Loucy (cell line): ENCODE measurements around the gene BMF.

Experiments used
- H2AFZ ChIP-seq: fragments of 200-600 bp; sonication (generic); 2 replicates; pipeline ENCODE4 v1.6.0; 2016; ENCODE audit warnings: antibody characterized with exemption, mild to moderate bottlenecking, low read length, moderate library complexity
- H3F3A ChIP-seq: fragments of 200-600 bp; 2 replicates; pipeline ENCODE4 v1.6.0; 2016; ENCODE audit warnings: antibody characterized with exemption, low read depth, mild to moderate bottlenecking
- H3K27me3 ChIP-seq: fragments of 200-600 bp; sonication (generic); 2 replicates; pipeline ENCODE4 v1.6.1; 2014; ENCODE audit warnings: low read length, mild to moderate bottlenecking; ENCODE audit not compliant: insufficient read depth, poor library complexity, severe bottlenecking
- H3K36me3 ChIP-seq: fragments of 200-600 bp; sonication (generic); 2 replicates; pipeline ENCODE4 v1.6.1; 2016; ENCODE audit warnings: low read length; ENCODE audit not compliant: insufficient read depth
- H3K4me1 ChIP-seq: fragments of 200-600 bp; sonication (generic); 2 replicates; pipeline ENCODE4 v1.5.1; 2014; ENCODE audit warnings: low read length, mild to moderate bottlenecking; ENCODE audit not compliant: insufficient read depth, poor library complexity, severe bottlenecking
- H3K4me2 ChIP-seq: fragments of 200-600 bp; sonication (generic); 2 replicates; pipeline ENCODE4 v1.6.0; 2014; ENCODE audit warnings: antibody characterized with exemption, low read length, low read depth, mild to moderate bottlenecking; ENCODE audit not compliant: poor library complexity, severe bottlenecking
- H3K4me3 ChIP-seq: fragments of 200-600 bp; sonication (generic); 2 replicates; pipeline ENCODE4 v1.5.1; 2014; ENCODE audit warnings: low read length, mild to moderate bottlenecking, mixed read lengths; ENCODE audit not compliant: poor library complexity, severe bottlenecking
- H3K79me2 ChIP-seq: fragments of 200-600 bp; sonication (generic); 2 replicates; pipeline ENCODE4 v1.6.1; 2014; ENCODE audit warnings: low read length; ENCODE audit not compliant: insufficient read depth
- H3K9ac ChIP-seq: fragments of 200-600 bp; sonication (generic); 2 replicates; pipeline ENCODE4 v1.6.0; 2014; ENCODE audit warnings: mild to moderate bottlenecking, low read depth, low read length, moderate library complexity; ENCODE audit not compliant: poor library complexity, severe bottlenecking
- H3K9me2 ChIP-seq: fragments of 200-600 bp; sonication (generic); replicated peaks from 2 replicates; pipeline ENCODE4 v1.6.1; 2016; ENCODE audit warnings: low read depth, low read length, mixed read lengths
- H3K9me3 ChIP-seq: fragments of 200-600 bp; sonication (generic); 2 replicates; pipeline ENCODE4 v1.6.1; 2014; ENCODE audit warnings: mild to moderate bottlenecking, antibody characterized with exemption, low read length, low read depth; ENCODE audit not compliant: insufficient read depth
- H4K20me1 ChIP-seq: fragments of 200-600 bp; sonication (generic); 2 replicates; pipeline ENCODE4 v1.6.0; 2014; ENCODE audit warnings: antibody characterized with exemption, low read length, mild to moderate bottlenecking; ENCODE audit not compliant: insufficient read depth, poor library complexity, severe bottlenecking
- CTCF ChIP-seq: fragments of 200-600 bp; sonication (generic); conservative IDR thresholded peaks from 2 replicates; pipeline ENCODE4 v1.5.1; 2014; ENCODE audit warnings: mild to moderate bottlenecking, antibody characterized with exemption, low read length
- EZH2phosphoT487 ChIP-seq: fragments of 200-600 bp; IDR thresholded peaks from 2 replicates; pipeline ENCODE4 v1.6.1; 2018; ENCODE audit warnings: antibody characterized with exemption, mild to moderate bottlenecking, moderate library complexity, borderline replicate concordance

The BMF gene

GRCh38 chr15:40111888-40112287, 3.2 kb upstream of the BMF start:
- H3K79me2 ChIP-seq: no peaks in the 10 kb centered on the region; the same call in 1 of the 2 replicates
- H3K4me1 ChIP-seq: peaks cover 41% of the 10 kb centered on the region
- no peaks in the 10 kb centered on the region for H3K27me3 ChIP-seq
- H3K4me2 ChIP-seq: no peak overlapping the region
- no peaks in the 10 kb centered on the region for H3K9me2 ChIP-seq
- no peaks in the 10 kb centered on the region for H3K9me3 ChIP-seq
- no peak overlapping the region for H3K9ac ChIP-seq
- no peaks in the 10 kb centered on the region for H4K20me1 ChIP-seq
- H3K4me3 ChIP-seq: no peak overlapping the region
- H3K36me3 ChIP-seq: no peaks in the 10 kb centered on the region
- 0 out of 2 replicates have a peak, but pooled peaks cover 3% of the 10 kb centered on the region for H3F3A ChIP-seq
- TF ChIP-seq EZH2phosphoT487 (no peak), CTCF (no peak)
- H2AFZ ChIP-seq: no peak overlapping the region

GRCh38 chr15:40110866-40111550, 2.3 kb upstream of the BMF start:
- Histone ChIP-seq H2AFZ (no peak overlapping the region), H3K27me3 (no peaks in the 10 kb centered on the region), H3K4me3 (no peak overlapping the region), H3K79me2 (no peaks in the 10 kb centered on the region; the same call in 1 of the 2 replicates), H3K9ac (no peak overlapping the region), H4K20me1 (no peaks in the 10 kb centered on the region), H3K9me2 (no peaks in the 10 kb centered on the region), H3K4me2 (no peak overlapping the region), H3K36me3 (no peaks in the 10 kb centered on the region), H3F3A (0 out of 2 replicates have a peak, but pooled peaks cover 1% of the 10 kb centered on the region), H3K9me3 (no peaks in the 10 kb centered on the region), H3K4me1 (peaks cover 40% of the 10 kb centered on the region)
- no peak for TF ChIP-seq CTCF
- TF ChIP-seq EZH2phosphoT487: no peak

GRCh38 chr15:40108061-40108854, 421 bp downstream of the BMF start:
- TF ChIP-seq CTCF (no peak), EZH2phosphoT487 (no peak)
- H4K20me1 ChIP-seq: no peaks in the 10 kb centered on the region
- no peaks in the 10 kb centered on the region; the same call in 1 of the 2 replicates for H3K79me2 ChIP-seq
- H3K36me3 ChIP-seq: no peaks in the 10 kb centered on the region
- peak overlapping the region; percentile 72 for H3K4me2 ChIP-seq
- H3K4me1 ChIP-seq: peaks cover 54% of the 10 kb centered on the region
- H3K9ac ChIP-seq: peak overlapping the region; percentile 41
- H3K4me3 ChIP-seq: peak overlapping the region; percentile 73
- H3K9me3 ChIP-seq: no peaks in the 10 kb centered on the region
- no peaks in the 10 kb centered on the region for H3K27me3 ChIP-seq
- no peaks in the 10 kb centered on the region for H3K9me2 ChIP-seq
- H3F3A ChIP-seq: no peaks in the 10 kb centered on the region
- H2AFZ ChIP-seq: no peak overlapping the region; the same call in 1 of the 2 replicates
